Measurements from ENCODE around the gene ZNF579. TPM values are rescaled to one million over a fixed set of nuclear protein-coding genes. Genes with fewer than 3 reads are reported as not detected.

The ZNF579 gene
- total and polyA plus RNA-seq, 2 donors (not counting 3 experiments of a cell fraction or from before 2014, with no cell fraction given) = 11.6 to 15.7 TPM

DNA sequence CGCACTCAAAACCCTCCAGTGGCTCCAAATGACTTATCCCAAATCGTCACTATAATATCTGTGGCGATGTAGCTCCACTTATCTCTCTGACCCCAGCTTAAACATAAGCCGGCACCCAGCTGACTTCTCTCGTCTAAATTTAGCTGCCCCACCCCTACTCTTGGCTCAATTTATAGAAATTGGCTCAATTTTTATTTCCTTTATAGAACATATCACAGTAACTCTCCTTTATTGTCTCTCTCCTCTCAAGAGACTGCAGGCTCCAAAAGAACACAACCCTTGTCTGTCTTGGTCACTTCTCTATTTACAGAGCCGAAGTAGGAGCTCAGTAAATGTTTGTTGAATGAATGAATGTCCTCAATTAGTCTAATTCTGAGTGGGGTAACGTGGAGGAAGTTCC lies 42.9 kb upstream of the ZNF579 start:
- no peaks in the 10 kb centered on the region for H3K9me3 ChIP-seq (replicated peaks; ENCODE audit: control insufficient read depth, insufficient read depth, low read length)
- no peak overlapping the region for H2AFZ ChIP-seq (ENCODE audit: low read depth, low read length)
- H3K9ac ChIP-seq (replicated peaks; ENCODE audit: extremely low read depth, insufficient read depth, low read length) = no peak overlapping the region
- H3K4me2 ChIP-seq (ENCODE audit: insufficient read depth, low read length) = no peak overlapping the region
- peaks cover 0 to 3% of the 10 kb centered on the region in 2 experiments for H3K36me3 ChIP-seq (ENCODE audit: control insufficient read depth in 2 of 2, extremely low read depth in 1 of 2, insufficient read depth in 2 of 2, low read length in 2 of 2)
- intact Hi-C loops (cut with micrococcal nuclease) (no loop called here), dilution Hi-C loops (cut with MboI; ENCODE audit: extremely low pct_ligation_motif_present, low sequenced_read_pairs) (no loop called here)
- BruUV-seq (replicated peaks) = TSS peak; percentile 34
- FAIRE-seq (no peak), DNase-seq (ENCODE audit: low read depth, low spot score) (no peak)
- no peak overlapping the region for H3K4me3 ChIP-seq (replicated peaks in 1 of 3; ENCODE audit: insufficient read depth in 1 of 3, low read depth in 1 of 3, low read length in 3 of 3)
- H3K9me1 ChIP-seq (replicated peaks; ENCODE audit: control insufficient read depth, extremely low read depth, insufficient read depth, low read length) = no peaks in the 10 kb centered on the region
- TF ChIP-seq GATA2 (IDR thresholded peaks at IDR 0.05; ENCODE audit: insufficient read depth, insufficient read length, low read depth, low read length) (no peak), EZH2 (IDR thresholded peaks at IDR 0.05; ENCODE audit: borderline replicate concordance, low read depth, low read length, severe bottlenecking) (no peak), FOS (IDR thresholded peaks at IDR 0.05; ENCODE audit: borderline replicate concordance, insufficient read depth, low read length) (no peak), MYC (IDR thresholded peaks at IDR 0.05; ENCODE audit: low read depth, low read length) (no peak), POLR2A (IDR thresholded peaks at IDR 0.05; ENCODE audit: low read depth, low read length) (no peak), JUN (IDR thresholded peaks at IDR 0.05; ENCODE audit: borderline replicate concordance, insufficient read depth, insufficient read length, low read depth) (no peak), POLR2AphosphoS5 (IDR thresholded peaks at IDR 0.05; ENCODE audit: insufficient read depth, low read depth, low read length) (no peak)
- TF ChIP-seq, protein P1, sequence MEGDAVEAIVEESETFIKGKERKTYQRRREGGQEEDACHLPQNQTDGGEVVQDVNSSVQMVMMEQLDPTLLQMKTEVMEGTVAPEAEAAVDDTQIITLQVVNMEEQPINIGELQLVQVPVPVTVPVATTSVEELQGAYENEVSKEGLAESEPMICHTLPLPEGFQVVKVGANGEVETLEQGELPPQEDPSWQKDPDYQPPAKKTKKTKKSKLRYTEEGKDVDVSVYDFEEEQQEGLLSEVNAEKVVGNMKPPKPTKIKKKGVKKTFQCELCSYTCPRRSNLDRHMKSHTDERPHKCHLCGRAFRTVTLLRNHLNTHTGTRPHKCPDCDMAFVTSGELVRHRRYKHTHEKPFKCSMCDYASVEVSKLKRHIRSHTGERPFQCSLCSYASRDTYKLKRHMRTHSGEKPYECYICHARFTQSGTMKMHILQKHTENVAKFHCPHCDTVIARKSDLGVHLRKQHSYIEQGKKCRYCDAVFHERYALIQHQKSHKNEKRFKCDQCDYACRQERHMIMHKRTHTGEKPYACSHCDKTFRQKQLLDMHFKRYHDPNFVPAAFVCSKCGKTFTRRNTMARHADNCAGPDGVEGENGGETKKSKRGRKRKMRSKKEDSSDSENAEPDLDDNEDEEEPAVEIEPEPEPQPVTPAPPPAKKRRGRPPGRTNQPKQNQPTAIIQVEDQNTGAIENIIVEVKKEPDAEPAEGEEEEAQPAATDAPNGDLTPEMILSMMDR (IDR thresholded peaks at IDR 0.05; ENCODE audit: extremely low read depth in 1 of 2, insufficient read depth in 1 of 2, low read depth in 1 of 2, low read length in 2 of 2) = no peak
- TF ChIP-seq, protein P2, sequence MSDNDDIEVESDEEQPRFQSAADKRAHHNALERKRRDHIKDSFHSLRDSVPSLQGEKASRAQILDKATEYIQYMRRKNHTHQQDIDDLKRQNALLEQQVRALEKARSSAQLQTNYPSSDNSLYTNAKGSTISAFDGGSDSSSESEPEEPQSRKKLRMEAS (IDR thresholded peaks at IDR 0.05; ENCODE audit: insufficient read depth, insufficient read length) = no peak
- peaks cover 6% of the 10 kb centered on the region for H3K4me1 ChIP-seq (ENCODE audit: control insufficient read depth, extremely low read depth, insufficient read depth, low read length)
- no peaks in the 10 kb centered on the region for H3K79me2 ChIP-seq (ENCODE audit: control insufficient read depth, insufficient read depth, low read length)
- H3K27me3 ChIP-seq (ENCODE audit: control insufficient read depth in 2 of 2, insufficient read depth in 2 of 2, low read length in 2 of 2) = no peaks in the 10 kb centered on the region
- no peak overlapping the region for H3K27ac ChIP-seq (ENCODE audit: insufficient read depth, low read depth, low read length)
- POLR2A ChIA-PET = interaction anchor here (1.4 kb wide), 1 partner anchor 24 kb away, joined by 8 read pairs; the partner anchor contains the start of gene FIZ1
- CTCF ChIA-PET = interaction anchor here (1.5 kb wide), 1 partner anchor 15 kb away, joined by 5 read pairs; no protein-coding TSS in a partner anchor
- no peaks in the 10 kb centered on the region for H4K20me1 ChIP-seq (replicated peaks; ENCODE audit: control insufficient read depth, extremely low read depth, insufficient read depth, low read length)
